ENCODE data around the gene HP1BP3. TPM values are rescaled to one million over a fixed set of nuclear protein-coding genes. Genes with fewer than 3 reads are reported as not detected.

HP1BP3 gene
- total RNA-seq, 3 donors from 2014 or later = 168 to 276 (median 246) TPM

DNA sequence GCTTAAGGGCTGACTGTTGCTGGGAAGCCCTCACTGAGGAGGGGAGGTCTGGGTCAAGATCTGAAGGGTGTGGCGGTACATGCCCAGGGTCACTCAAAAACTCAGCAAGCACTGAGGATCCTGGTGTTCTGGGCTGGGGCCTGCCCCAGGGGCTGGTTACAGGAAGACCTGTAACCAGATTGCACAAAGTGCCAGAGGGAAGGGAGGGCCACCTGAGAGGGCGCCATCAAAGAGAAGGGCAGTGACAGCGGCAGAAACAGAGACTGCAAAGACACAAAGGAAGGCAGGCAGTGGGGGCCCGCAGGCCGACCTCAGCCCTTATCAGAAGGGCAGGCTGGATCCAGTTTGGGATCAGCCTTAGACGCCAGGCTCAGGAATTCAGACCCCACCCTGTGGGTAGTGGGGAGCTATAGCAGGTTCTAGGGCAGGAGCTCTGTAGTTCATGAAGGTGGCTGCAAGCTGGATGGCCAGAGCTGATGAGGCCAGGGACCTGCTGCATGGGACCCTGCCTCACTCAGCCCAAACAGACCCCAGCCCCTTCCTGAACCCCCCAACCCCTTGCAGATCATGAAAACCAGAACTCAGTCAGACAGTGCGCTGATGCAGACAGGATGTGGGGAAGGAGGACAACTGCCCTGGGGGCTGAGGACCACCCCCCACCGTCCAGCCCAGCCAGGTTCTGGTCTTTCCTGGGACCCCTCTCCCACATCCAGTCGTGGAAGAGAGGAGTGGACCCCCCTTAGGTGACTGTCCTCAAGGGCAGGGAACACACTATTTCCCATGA, 58.5 kb downstream of the HP1BP3 start:
- ATAC-seq = no peak
- H3K4me1 ChIP-seq (ENCODE audit: low read depth) = peaks cover 19% of the 10 kb centered on the region
- no peak overlapping the region for H3K4me3 ChIP-seq
- no peak for DNase-seq
- no peaks in the 10 kb centered on the region for H3K36me3 ChIP-seq (ENCODE audit: low read depth)
- H3K9me3 ChIP-seq = no peaks in the 10 kb centered on the region
- intact Hi-C loops (cut with DNase I, micrococcal nuclease) = no loop called here
- TF ChIP-seq CTCF (IDR thresholded peaks at IDR 0.05) = no peak

DNA sequence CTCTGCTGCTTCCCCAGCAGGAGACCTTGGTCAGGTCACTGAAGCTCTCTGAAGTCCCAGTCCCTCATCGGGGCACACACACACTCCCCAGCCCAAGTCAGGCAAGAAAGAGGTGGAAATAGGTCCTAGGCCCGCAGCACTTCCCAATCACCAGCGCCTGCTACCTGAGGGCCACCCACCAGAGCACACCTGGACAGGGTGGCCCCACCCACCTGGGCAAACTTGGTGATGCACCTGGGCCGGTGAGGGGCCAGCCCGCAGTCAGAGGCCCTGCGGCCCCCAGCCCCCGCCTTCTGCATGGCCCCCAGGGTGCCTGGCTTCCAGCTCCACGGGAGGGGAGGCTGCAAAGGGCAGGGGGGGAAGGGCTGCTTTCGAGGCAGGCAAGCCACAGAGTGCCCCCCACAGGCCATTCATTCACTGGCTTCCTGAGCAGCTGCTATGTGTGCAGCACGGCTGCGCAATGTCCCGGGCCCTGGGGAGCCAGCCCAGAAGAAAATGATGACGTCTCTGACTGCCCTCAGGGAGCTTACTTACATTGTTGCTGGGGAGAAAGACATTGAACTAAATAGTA, 59.3 kb downstream of the HP1BP3 start:
- no peaks in the 10 kb centered on the region for H3K9me3 ChIP-seq

GRCh38 chr1:20726932-20727745, 60.0 kb downstream of the HP1BP3 start:
- ATAC-seq (no peak), DNase-seq (no peak)
- Histone ChIP-seq H3K4me1 (ENCODE audit: low read depth) (peaks cover 6% of the 10 kb centered on the region), H3K4me3 (no peak overlapping the region), H3K9me3 (no peaks in the 10 kb centered on the region), H3K36me3 (ENCODE audit: low read depth) (no peaks in the 10 kb centered on the region)
- intact Hi-C loops (cut with DNase I, micrococcal nuclease) = no loop called here
- TF ChIP-seq CTCF (IDR thresholded peaks at IDR 0.05) = no peak

More for the DNA sequence above, 59.3 kb downstream of the HP1BP3 start:
- no peaks in the 10 kb centered on the region for H3K36me3 ChIP-seq (ENCODE audit: low read depth)
- no peak for DNase-seq
- no peak for TF ChIP-seq CTCF (IDR thresholded peaks at IDR 0.05)
- ATAC-seq = no peak
- no peak overlapping the region for H3K4me3 ChIP-seq
- peaks cover 13% of the 10 kb centered on the region for H3K4me1 ChIP-seq (ENCODE audit: low read depth)
- intact Hi-C loops (cut with DNase I, micrococcal nuclease) = no loop called here

- Histone ChIP-seq H3K9me3 (no peaks in the 10 kb centered on the region), H3K4me3 (no peak overlapping the region), H3K4me1 (ENCODE audit: low read depth) (peaks cover under 1% of the 10 kb centered on the region), H3K36me3 (ENCODE audit: low read depth) (no peaks in the 10 kb centered on the region)
- DNase-seq (no peak), ATAC-seq (no peak)
- intact Hi-C loops (cut with DNase I, micrococcal nuclease) = no loop called here
- TF ChIP-seq CTCF (IDR thresholded peaks at IDR 0.05) = no peak
These were observed 60.8 kb downstream of the HP1BP3 start for GRCh38 chr1:20726118-20726911.
